Omental fat pad (tissue), 4 donors: Measurements from ENCODE around the gene GID8. TPM values are rescaled to one million over a fixed set of nuclear protein-coding genes. Genes with fewer than 3 reads are reported as not detected.

Experiments used
- ATAC-seq: fragments of 150-250 bp; one replicate; pipeline ENCODE4 v1.9.1; 2016; ENCODE audit warnings: mild to moderate bottlenecking, moderate library complexity; ENCODE audit not compliant: low FRiP score
- DNase-seq: peaks from one replicate; pipeline ENCODE4 v3.0.0-alpha.2; 2019; ENCODE audit warnings: low spot score
- CTCF ChIP-seq, 3 donors: fragments of 450-650 bp; IDR thresholded peaks; one replicate each; pipeline ENCODE4 v1.5.1; 2016 to 2017; ENCODE audit warnings: antibody characterized with exemption in 3 of 3, mild to moderate bottlenecking in 3 of 3, moderate library complexity in 2 of 3
- total RNA-seq, 4 donors: library from RNA; depleted of rRNA; stranded (reverse); fragments of >200 nt; gene quantifications; one replicate each; pipeline ENCODE4 v1.1.0, GENCODE V29; 2016

GID8 gene
- total RNA-seq, 4 donors from 2014 or later = 21.7 to 33.4 (median 25.5) TPM

- DNase-seq (no peak), ATAC-seq (no peak)
- no peak for TF ChIP-seq CTCF (IDR thresholded peaks at IDR 0.05)
Observed at GRCh38 chr20:62982124-62983075, 44.5 kb downstream of the GID8 start.

GRCh38 chr20:62983210-62983609, 45.3 kb downstream of the GID8 start:
- no peak for ATAC-seq
- no peak for TF ChIP-seq CTCF (IDR thresholded peaks at IDR 0.05)

GRCh38 chr20:62984666-62985443, 46.9 kb downstream of the GID8 start:
- ATAC-seq = no peak
- no peak for TF ChIP-seq CTCF (IDR thresholded peaks at IDR 0.05)

More at GRCh38 chr20:62983210-62983609, 45.3 kb downstream of the GID8 start:
- DNase-seq = no peak

GRCh38 chr20:62985444-62985778, 47.5 kb downstream of the GID8 start:
- TF ChIP-seq CTCF (IDR thresholded peaks at IDR 0.05) = no peak
- DNase-seq = no peak
- peak; percentile 27 for ATAC-seq

More at GRCh38 chr20:62984666-62985443, 46.9 kb downstream of the GID8 start:
- DNase-seq = no peak

GRCh38 chr20:62986257-62986800, 48.4 kb downstream of the GID8 start:
- ATAC-seq = no peak
- DNase-seq = no peak

GRCh38 chr20:62987114-62987513, 49.2 kb downstream of the GID8 start:
- ATAC-seq (no peak), DNase-seq (no peak)

More at GRCh38 chr20:62986257-62986800, 48.4 kb downstream of the GID8 start:
- no peak for TF ChIP-seq CTCF (IDR thresholded peaks at IDR 0.05)

More at GRCh38 chr20:62987114-62987513, 49.2 kb downstream of the GID8 start:
- no peak for TF ChIP-seq CTCF (IDR thresholded peaks at IDR 0.05)
